ENCODE data around the gene ANKRD50. TPM values are rescaled to one million over a fixed set of nuclear protein-coding genes. Genes with fewer than 3 reads are reported as not detected.

ANKRD50 gene
- total RNA-seq, 1 experiment from 2014 or later, result 17.2 TPM

GRCh38 chr4:124754681-124755080 is 42.1 kb upstream of the ANKRD50 start:
- POLR2A ChIA-PET (ENCODE audit: unreplicated experiment), result no interaction called here
- H2AFZ ChIP-seq, result no peak overlapping the region
- DNase-seq, result no peak

GRCh38 chr4:124753941-124754581 is 41.5 kb upstream of the ANKRD50 start:
- CTCF ChIA-PET, result no interaction called here

More at GRCh38 chr4:124754681-124755080, 42.1 kb upstream of the ANKRD50 start:
- Histone ChIP-seq H3K36me3 (ENCODE audit: low read depth) (no peaks in the 10 kb centered on the region), H3K4me1 (replicated peaks; ENCODE audit: insufficient read depth) (no peaks in the 10 kb centered on the region), H3K9me2 (ENCODE audit: insufficient read depth) (0 out of 2 replicates have a peak, but pooled peaks cover 4% of the 10 kb centered on the region), H3K27ac (no peak overlapping the region), H3K4me2 (no peak overlapping the region), H3K9me3 (ENCODE audit: insufficient read depth, low read depth) (no peaks in the 10 kb centered on the region), H3K79me2 (ENCODE audit: low read depth) (no peaks in the 10 kb centered on the region), H3F3A (ENCODE audit: insufficient read depth, low read depth) (no peaks in the 10 kb centered on the region), H4K20me1 (ENCODE audit: insufficient read depth) (no peaks in the 10 kb centered on the region), H3K27me3 (ENCODE audit: insufficient read depth, low read depth) (no peaks in the 10 kb centered on the region), H3K4me3 (no peak overlapping the region)
- CTCF ChIA-PET, result no interaction called here
- TF ChIP-seq EZH2 (IDR thresholded peaks at IDR 0.05; ENCODE audit: low read depth) (no peak), CTCF (conservative IDR thresholded peaks at IDR 0.05) (no peak)
- intact Hi-C loops (cut with micrococcal nuclease; ENCODE audit: unreplicated experiment), result no loop called here
- BruUV-seq (replicated peaks), result no TSS peak

GRCh38 chr4:124749421-124749820 is 36.9 kb upstream of the ANKRD50 start:
- no TSS peak for BruUV-seq (replicated peaks)
- no peaks in the 10 kb centered on the region for H4K20me1 ChIP-seq (ENCODE audit: insufficient read depth)

More at GRCh38 chr4:124753941-124754581, 41.5 kb upstream of the ANKRD50 start:
- H4K20me1 ChIP-seq (ENCODE audit: insufficient read depth), result no peaks in the 10 kb centered on the region
- H3K9me3 ChIP-seq (ENCODE audit: insufficient read depth, low read depth), result no peaks in the 10 kb centered on the region
- no peaks in the 10 kb centered on the region for H3F3A ChIP-seq (ENCODE audit: insufficient read depth, low read depth)
- TF ChIP-seq EZH2 (IDR thresholded peaks at IDR 0.05; ENCODE audit: low read depth) (no peak), CTCF (conservative IDR thresholded peaks at IDR 0.05) (no peak)
- POLR2A ChIA-PET (ENCODE audit: unreplicated experiment), result no interaction called here
- H3K4me2 ChIP-seq, result no peak overlapping the region
- H3K4me1 ChIP-seq (replicated peaks; ENCODE audit: insufficient read depth), result no peaks in the 10 kb centered on the region
- intact Hi-C loops (cut with micrococcal nuclease; ENCODE audit: unreplicated experiment), result no loop called here
- DNase-seq, result peak in 1 of 2 experiments; percentile 46
- H3K27me3 ChIP-seq (ENCODE audit: insufficient read depth, low read depth), result no peaks in the 10 kb centered on the region
- no peaks in the 10 kb centered on the region for H3K79me2 ChIP-seq (ENCODE audit: low read depth)
- H3K27ac ChIP-seq, result no peak overlapping the region
- 0 out of 2 replicates have a peak, but pooled peaks cover 4% of the 10 kb centered on the region for H3K9me2 ChIP-seq (ENCODE audit: insufficient read depth)
- no TSS peak for BruUV-seq (replicated peaks)
- no peaks in the 10 kb centered on the region for H3K36me3 ChIP-seq (ENCODE audit: low read depth)
- H3K4me3 ChIP-seq, result no peak overlapping the region
- no peak overlapping the region for H2AFZ ChIP-seq

More at GRCh38 chr4:124749421-124749820, 36.9 kb upstream of the ANKRD50 start:
- Histone ChIP-seq H3K27me3 (ENCODE audit: insufficient read depth, low read depth) (no peaks in the 10 kb centered on the region), H3K9me3 (ENCODE audit: insufficient read depth, low read depth) (no peaks in the 10 kb centered on the region), H3K4me2 (no peak overlapping the region), H3K4me1 (replicated peaks; ENCODE audit: insufficient read depth) (no peaks in the 10 kb centered on the region), H3K27ac (no peak overlapping the region), H3K79me2 (ENCODE audit: low read depth) (no peaks in the 10 kb centered on the region), H2AFZ (no peak overlapping the region), H3K9me2 (ENCODE audit: insufficient read depth) (no peaks in the 10 kb centered on the region), H3K4me3 (no peak overlapping the region), H3F3A (ENCODE audit: insufficient read depth, low read depth) (no peaks in the 10 kb centered on the region), H3K36me3 (ENCODE audit: low read depth) (no peaks in the 10 kb centered on the region)
- TF ChIP-seq EZH2 (IDR thresholded peaks at IDR 0.05; ENCODE audit: low read depth) (no peak), CTCF (conservative IDR thresholded peaks at IDR 0.05) (no peak)
- no peak for DNase-seq
- intact Hi-C loops (cut with micrococcal nuclease; ENCODE audit: unreplicated experiment), result no loop called here
- POLR2A ChIA-PET (ENCODE audit: unreplicated experiment), result no interaction called here
- CTCF ChIA-PET, result no interaction called here

All from PC-9 (cell line).